Left colon (tissue), 2 donors: ENCODE measurements around the gene NHS. TPM values are rescaled to one million over a fixed set of nuclear protein-coding genes. Genes with fewer than 3 reads are reported as not detected.
"Not testable (repeated sequence)": the region's sequence is repeated elsewhere in the genome, so short reads cannot be mapped to it uniquely, and the experiment has no call there.

Experiments used
- ATAC-seq: fragments of 200-7000 bp; cut with Tn5 transposase; one replicate; pipeline ENCODE4 v1.9.1; 2020; ENCODE audit warnings: mild to moderate bottlenecking, moderate library complexity
- DNase-seq, 2 donors: peaks; one replicate each; pipeline ENCODE4 v3.0.0-alpha.2; 2020
- intact Hi-C, 2 donors: fragments of 100-400 bp; cut with DNase I in 1 of 2; cut with micrococcal nuclease in 1 of 2; formaldehyde crosslinking; loops; one replicate each; pipeline versions ENCODE4 v1.11.2 to v1.14.0; 2022; cut with DNase I, micrococcal nuclease
- total RNA-seq, 2 donors: library from RNA; stranded (reverse); fragmentation: NEBNext Ultra II Directional; extraction: Animal tissue kit (Norgen Biotek cat#: 25700); gene quantifications; one replicate each; pipeline ENCODE4 v1.2.1, GENCODE V29; 2021
- donor health status: DM: no; HTN: no; CAD: no.
- donor health status: DM: yes; HTN: yes; CAD: no.

NHS gene
- total RNA-seq, 2 donors from 2014 or later = 1.9 to 2.0 TPM

DNA sequence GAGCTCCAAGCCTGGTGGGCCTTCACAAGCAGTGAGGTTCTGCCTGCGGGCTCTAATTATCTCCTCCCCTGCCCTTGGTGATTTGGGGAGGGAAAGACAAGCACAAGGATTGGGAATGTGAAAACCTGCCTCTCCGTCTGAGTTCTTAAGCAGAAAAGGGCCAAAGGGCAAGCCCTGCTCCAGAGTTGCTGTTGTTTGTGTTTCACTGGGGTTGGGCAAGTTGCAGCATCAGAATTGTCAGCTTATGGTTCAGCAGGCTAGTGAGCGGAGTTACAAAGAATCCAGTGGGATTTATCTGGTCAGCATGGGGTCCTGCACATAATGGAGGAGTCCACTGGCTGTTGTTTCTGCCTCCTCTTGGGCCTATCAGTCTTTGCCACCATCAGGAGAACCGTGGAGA, 60.5 kb downstream of the NHS start:
- intact Hi-C loops = no loop called here
- ATAC-seq (peak; percentile 48), DNase-seq (no peak)

DNA sequence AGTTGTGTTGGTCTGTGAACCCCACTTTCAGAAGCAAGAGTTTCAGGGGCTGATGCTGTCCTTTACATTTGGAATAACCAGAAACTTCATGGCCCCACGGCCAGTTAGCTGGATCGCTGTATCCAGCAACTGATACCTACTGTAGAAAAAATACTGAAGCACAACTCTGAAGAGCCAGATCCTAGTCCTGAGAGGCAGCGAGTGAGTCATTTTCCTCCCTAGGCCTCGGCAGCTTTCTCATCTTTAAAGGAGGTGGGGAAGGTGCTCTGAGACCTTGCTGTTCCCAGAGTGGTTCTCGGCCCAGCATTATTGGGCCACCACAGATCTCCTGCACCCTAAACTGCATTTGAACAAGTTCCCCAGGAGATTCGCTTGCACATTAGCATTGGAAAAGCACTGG, 63.2 kb downstream of the NHS start:
- ATAC-seq (no peak), DNase-seq (no peak)
- intact Hi-C loops = no loop called here

DNA sequence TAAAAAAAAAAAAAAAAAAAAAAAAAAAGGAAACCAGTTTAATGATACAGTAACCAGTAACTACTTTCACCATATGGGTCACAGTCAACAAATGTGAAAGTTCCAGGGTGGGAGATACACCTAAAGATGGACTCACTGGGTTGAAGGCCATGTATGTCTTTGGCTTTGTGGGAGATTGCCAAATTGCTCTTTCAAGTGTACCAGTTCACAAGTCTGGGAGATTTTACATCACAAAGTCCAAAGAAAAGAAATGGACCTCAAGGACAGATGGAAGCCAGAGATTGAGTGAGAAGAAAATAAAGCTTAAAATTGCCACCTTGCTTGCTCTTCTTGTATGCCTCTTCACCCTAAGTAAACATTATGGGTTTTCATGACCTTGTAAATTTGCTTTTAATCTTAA, 65.3 kb downstream of the NHS start:
- no peak for DNase-seq
- intact Hi-C loops = no loop called here

DNA sequence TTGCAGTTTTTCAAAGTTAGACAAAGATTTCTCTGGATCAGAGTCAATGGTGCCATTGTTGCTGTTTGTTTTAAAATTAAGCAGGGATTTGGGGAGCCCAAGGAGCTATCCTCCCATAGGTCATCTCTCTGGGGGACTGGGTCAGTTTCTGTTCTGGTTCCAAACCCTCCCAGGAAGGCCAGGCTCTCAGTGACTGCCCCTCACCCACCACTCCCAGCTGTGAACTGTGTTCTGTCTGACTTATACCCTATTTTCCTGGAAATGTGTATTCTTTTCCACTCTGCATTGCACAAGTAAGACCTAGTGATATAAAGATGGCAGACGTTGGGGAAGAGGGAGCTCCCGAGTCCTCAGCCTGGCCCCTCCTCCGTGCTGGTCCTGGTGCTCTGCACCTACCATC, 65.8 kb downstream of the NHS start:
- no peak for DNase-seq
- ATAC-seq = no peak
- intact Hi-C loops = no loop called here

More for the DNA sequence above, 65.3 kb downstream of the NHS start:
- no peak for ATAC-seq

DNA sequence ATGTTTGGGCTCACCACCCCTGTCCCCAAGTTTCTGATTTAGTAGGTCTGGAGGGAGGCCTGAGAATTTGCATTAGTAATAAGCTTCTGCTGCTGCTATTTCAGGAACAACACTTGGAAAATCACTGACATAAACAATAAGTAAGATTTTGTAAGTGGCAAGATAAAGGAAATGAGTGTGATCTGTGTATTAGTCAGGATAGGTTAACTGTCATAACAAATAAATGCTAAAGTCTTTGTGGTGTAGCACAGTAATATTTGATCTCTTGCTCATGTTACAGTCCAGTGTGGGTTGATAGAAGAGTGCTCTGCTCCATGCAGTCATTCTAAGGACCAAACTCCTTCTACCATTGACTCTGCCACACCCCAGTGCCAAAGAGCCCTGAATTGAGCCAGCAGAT, 67.0 kb downstream of the NHS start:
- ATAC-seq = no peak
- intact Hi-C loops = no loop called here

DNA sequence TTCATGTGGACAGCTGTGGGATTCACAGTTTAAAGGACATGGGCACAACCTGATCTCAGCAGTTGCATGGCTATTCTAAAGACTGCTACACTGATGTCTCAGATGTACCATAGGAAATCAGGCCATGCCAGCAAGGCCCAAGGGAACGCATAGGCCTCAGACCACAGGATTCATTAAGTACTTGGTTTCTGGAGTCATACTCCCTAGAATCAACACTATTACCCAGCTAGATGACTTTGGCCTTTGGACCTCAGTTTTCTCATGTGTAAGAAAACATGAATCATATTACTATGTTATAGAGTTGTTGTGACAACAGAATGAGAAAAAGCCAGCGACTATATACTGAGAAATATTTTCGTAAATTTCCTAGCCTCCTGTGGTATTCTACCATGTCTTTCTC, 67.9 kb downstream of the NHS start:
- DNase-seq = no peak
- no peak for ATAC-seq
- intact Hi-C loops = no loop called here

More for the DNA sequence above, 67.0 kb downstream of the NHS start:
- no peak for DNase-seq

GRCh38 chrX:17443556-17443955, 68.6 kb downstream of the NHS start:
- ATAC-seq (no peak), DNase-seq (no peak)
- intact Hi-C loops = no loop called here

DNA sequence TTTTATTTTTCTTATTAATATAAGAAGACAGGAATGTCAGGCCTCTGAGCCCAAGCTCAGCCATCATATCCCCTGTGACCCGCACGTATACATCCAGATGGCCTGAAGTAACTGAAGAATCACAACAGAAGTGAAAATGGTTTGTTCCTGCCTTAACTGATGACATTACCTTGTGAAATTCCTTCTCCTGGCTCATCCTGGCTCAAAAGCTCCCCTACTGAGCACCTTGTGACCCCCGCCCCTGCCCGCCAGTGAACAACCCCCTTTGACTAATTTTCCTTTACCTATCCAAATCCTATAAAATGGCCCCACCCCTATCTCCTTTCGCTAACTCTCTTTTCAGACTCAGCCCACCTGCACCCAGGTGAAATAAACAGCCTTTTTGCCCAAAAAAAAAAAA, 71.3 kb downstream of the NHS start:
- ATAC-seq, DNase-seq, intact Hi-C loops: not testable (repeated sequence)

DNA sequence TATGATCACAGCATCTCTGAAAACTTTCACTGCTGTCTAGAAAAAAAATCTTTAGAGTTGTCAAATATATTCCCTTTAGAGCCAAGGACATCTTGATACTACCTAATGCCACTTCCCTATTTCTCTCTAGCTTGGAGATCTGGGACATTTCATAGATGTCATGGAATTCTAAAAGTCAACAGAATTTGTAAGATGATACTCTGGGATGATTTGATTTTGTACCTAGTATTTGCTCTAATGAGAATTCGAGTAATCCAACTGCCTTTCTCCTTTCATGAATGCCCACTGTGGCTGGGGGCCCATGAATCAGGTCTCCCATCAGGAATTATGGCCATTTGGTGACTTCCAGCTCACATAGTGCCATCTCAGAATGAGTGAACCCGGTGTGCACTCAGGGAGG, 73.2 kb downstream of the NHS start:
- DNase-seq (no peak), ATAC-seq (no peak)
- intact Hi-C loops = no loop called here

DNA sequence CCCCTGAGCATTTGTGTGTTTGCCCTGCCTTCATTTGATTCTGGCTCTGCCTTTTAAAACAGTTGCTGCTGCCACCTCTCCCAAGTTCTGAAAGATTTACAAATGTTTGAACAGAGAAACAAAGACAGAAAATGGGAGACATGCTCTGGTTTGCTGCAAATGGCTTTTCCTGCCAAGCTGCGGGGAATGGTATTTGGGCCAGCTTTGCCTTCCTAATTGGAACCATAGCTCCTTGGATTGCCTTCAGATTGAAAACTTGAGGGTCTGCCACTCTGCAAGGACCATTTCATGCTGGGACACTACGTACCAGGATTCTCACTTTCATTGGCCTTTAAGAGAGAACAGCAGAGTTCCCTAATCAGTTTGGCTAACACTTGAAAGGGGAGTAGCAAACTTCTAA, 74.9 kb downstream of the NHS start:
- intact Hi-C loops = no loop called here
- ATAC-seq = no peak
- DNase-seq = no peak

GRCh38 chrX:17453788-17454187, 78.8 kb downstream of the NHS start:
- DNase-seq = no peak
- intact Hi-C loops = no loop called here
- no peak for ATAC-seq

GRCh38 chrX:17456526-17456925, 81.5 kb downstream of the NHS start:
- intact Hi-C loops = no loop called here
- DNase-seq (no peak), ATAC-seq (no peak)

GRCh38 chrX:17459008-17459611, 84.1 kb downstream of the NHS start:
- no peak for ATAC-seq
- intact Hi-C loops = no loop called here
- DNase-seq = no peak

DNA sequence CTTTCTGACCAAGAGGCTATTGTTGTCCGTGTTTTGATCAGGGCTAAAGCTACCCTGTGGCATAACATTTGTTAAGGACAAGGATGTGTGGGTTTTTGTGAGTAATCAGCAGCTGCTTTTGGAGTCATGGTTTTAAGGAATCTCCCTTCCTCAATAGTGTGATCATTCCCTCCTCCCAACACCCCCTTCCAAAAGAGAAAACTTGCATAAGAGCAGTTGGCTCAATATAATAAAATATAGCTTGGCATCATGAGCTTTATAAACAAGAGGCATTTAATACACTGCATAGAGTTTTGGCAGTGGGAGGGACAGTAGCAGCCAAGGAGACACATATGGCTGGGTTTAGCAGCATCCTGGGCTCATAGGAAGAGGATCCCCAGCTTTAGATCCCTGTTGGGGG, 84.7 kb downstream of the NHS start:
- intact Hi-C loops = loop anchor here in 1 of 2 donors (5.0 kb wide), 1 partner anchor 47 kb away; no protein-coding TSS in a partner anchor
- no peak for ATAC-seq
- DNase-seq = no peak

GRCh38 chrX:17462881-17463280, 87.9 kb downstream of the NHS start:
- intact Hi-C loops = loop anchor here in 1 of 2 donors (5.0 kb wide), 1 partner anchor 51 kb away; no protein-coding TSS in a partner anchor
- DNase-seq (no peak), ATAC-seq (no peak)

DNA sequence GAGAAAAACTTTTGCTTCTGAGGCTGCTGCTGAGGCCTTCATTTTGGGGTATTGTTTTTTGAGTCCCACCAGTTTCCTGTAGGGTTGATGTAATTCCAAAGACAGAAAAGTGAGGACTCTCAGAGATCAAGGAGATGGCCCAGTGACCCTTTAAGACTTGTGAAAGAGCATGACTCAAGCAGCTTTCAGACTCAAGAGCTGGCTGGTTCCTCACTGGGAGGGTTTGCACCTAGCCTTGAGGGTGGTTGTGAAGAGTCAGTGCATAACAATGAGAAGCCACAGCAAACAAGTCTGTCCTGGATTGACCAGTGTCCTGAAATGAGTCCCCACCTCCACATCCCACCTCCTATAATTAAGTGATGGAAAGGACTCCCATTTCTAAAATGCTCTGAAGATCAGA, 89.2 kb downstream of the NHS start:
- intact Hi-C loops = loop anchor here in 1 of 2 donors (5.0 kb wide), 1 partner anchor 52 kb away; no protein-coding TSS in a partner anchor
- DNase-seq (no peak), ATAC-seq (no peak)

DNA sequence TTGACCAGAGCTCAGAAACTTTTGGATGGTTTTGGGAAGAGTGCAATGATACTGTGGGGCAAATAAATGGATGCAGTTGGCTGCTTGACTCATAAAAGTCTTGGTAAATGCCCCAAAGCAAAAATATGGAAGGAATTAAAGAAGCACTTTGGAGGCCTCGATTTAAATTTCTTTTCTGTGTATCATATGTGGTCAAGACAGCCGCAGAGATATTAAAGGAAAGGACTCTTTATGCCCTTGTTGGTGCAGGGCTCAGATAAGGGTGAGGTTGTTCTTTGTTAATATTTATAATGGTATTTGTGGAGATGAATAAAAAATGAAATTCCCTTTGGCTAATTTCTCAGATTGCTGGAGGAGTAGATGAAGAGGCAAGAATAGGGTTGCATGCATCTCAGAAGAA, 90.2 kb downstream of the NHS start:
- DNase-seq (no peak), ATAC-seq (no peak)
- intact Hi-C loops = no loop called here

GRCh38 chrX:17465802-17466201, 90.8 kb downstream of the NHS start:
- intact Hi-C loops = no loop called here
- ATAC-seq = no peak
- DNase-seq = no peak

GRCh38 chrX:17470136-17470535, 95.1 kb downstream of the NHS start:
- ATAC-seq (no peak), DNase-seq (no peak)
- intact Hi-C loops = no loop called here

DNA sequence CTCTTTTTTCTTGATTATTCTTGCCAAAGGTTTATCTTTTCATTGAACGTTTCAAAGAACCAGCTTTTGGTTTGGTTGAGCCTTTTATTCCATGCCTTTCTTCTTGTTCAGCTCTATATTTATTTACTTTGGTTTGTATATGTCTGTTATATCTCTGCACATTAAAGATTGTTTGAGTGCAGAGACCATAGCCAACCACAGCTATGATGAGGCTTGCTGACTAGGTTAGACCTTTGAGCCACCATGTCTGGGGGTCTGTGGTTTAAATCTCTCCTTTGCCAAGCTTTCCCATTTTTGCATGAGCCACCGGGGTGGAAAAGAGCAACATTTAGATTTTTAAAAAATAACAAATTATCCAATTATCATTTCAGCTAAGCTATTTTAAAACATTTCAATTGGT, 96.1 kb downstream of the NHS start:
- no peak for ATAC-seq
- DNase-seq = no peak
- intact Hi-C loops = no loop called here

DNA sequence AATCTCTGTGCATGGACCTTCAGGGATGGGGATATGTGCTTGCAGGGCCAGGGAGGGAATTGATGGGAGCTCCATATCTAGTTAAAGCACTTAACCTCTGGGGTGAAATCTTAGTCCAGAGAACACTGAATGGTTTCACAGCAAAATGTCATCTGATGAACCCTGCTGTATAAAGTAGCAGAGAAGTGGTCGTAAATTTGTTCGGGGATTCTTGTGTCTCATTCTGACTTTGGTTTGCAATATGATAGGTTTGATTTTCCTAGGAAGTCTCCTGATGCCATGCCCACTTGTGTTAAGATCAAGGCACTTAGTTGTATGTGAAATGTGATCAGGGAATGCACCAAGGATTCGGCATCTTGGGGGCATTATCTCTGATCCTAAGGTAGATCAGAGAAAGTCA, 96.9 kb downstream of the NHS start:
- DNase-seq = no peak
- no peak for ATAC-seq
- intact Hi-C loops = no loop called here
